Suprapubic skin (tissue), 4 donors: Measurements from ENCODE around the gene AMBP. TPM values are rescaled to one million over a fixed set of nuclear protein-coding genes. Genes with fewer than 3 reads are reported as not detected.
A peak's percentile ranks its signal among the peaks of the same experiment; 100 is the strongest.

Source experiments
- DNase-seq, 2 donors: peaks; one replicate each; pipeline ENCODE4 v3.0.0-alpha.2; 2019; ENCODE audit warnings: low spot score in 2 of 2
- H3K27ac ChIP-seq: fragments of 200-600 bp; sonication (generic); one replicate; pipeline ENCODE4 v1.5.1; 2019
- H3K27me3 ChIP-seq: fragments of 200-600 bp; sonication (generic); one replicate; pipeline ENCODE4 v1.5.1; 2019
- H3K36me3 ChIP-seq: fragments of 200-600 bp; sonication (generic); one replicate; pipeline ENCODE4 v1.5.1; 2019
- H3K4me1 ChIP-seq: fragments of 200-600 bp; sonication (generic); one replicate; pipeline ENCODE4 v1.5.1; 2019
- H3K4me3 ChIP-seq: fragments of 200-600 bp; sonication (generic); one replicate; pipeline ENCODE4 v1.5.1; 2019; ENCODE audit warnings: mild to moderate bottlenecking
- H3K9me3 ChIP-seq: fragments of 200-600 bp; sonication (generic); one replicate; pipeline ENCODE4 v1.5.1; 2019
- CTCF ChIP-seq, 2 donors: fragments of 200-600 bp in 1 of 2; fragments of 450-650 bp in 1 of 2; sonication (generic) in 1 of 2; IDR thresholded peaks; one replicate each; pipeline ENCODE4 v1.5.1; 2016 to 2019; ENCODE audit warnings: antibody characterized with exemption in 2 of 2, mild to moderate bottlenecking in 1 of 2, moderate library complexity in 1 of 2
- EP300 ChIP-seq: sonication (generic); formaldehyde crosslinking; IDR thresholded peaks from one replicate; pipeline ENCODE4 v1.6.1; 2017; ENCODE audit warnings: antibody characterized with exemption
- POLR2A ChIP-seq, 2 donors: fragments of 450-650 bp; IDR thresholded peaks; one replicate each; pipeline ENCODE4 v1.6.1; 2017; ENCODE audit warnings: antibody characterized with exemption in 2 of 2, mild to moderate bottlenecking in 2 of 2, moderate library complexity in 2 of 2
- POLR2AphosphoS5 ChIP-seq, 3 donors: sonication (generic); formaldehyde crosslinking; IDR thresholded peaks; one replicate each; pipeline ENCODE4 v1.6.1; 2017; ENCODE audit warnings: antibody characterized with exemption in 3 of 3
- WGBS: methylation state at CpG from one replicate; pipeline ENCODE4 v1.1.5; 2018; 5-methylcytosine and 5-hydroxymethylcytosine counted together
- total RNA-seq, 4 donors: library from RNA; depleted of rRNA; stranded (reverse); fragments of >200 nt; gene quantifications; one replicate each; pipeline ENCODE4 v1.1.0, GENCODE V29; 2016

The AMBP gene
- 1 to 10 TPM in 1 of 4 donors, not detected in 3; 3.6 TPM for total RNA-seq

GRCh38 chr9:114078021-114078780, at the start of gene AMBP:
TSS of gene AMBP (minus strand) at chr9:114078300. CDS start at chr9:114078209, 91 bp downstream.
- WGBS: 59% methylated on average over 8 of the region's 16 CpGs
- no peak within 1 kb of the TSS for H3K27ac ChIP-seq
- no peaks in the 10 kb centered on the region for H3K36me3 ChIP-seq
- TF ChIP-seq POLR2A (IDR thresholded peaks at IDR 0.05) (no peak), CTCF (IDR thresholded peaks at IDR 0.05) (no peak), POLR2AphosphoS5 (IDR thresholded peaks at IDR 0.05) (no peak), EP300 (no peak)
- DNase-seq: peak in 1 of 2 donors; percentile 51
- no peaks in the 10 kb centered on the region for H3K9me3 ChIP-seq
- peaks cover 22% of the 10 kb centered on the region for H3K27me3 ChIP-seq
- H3K4me1 ChIP-seq: peaks cover 7% of the 10 kb centered on the region
- H3K4me3 ChIP-seq: no peak within 1 kb of the TSS

GRCh38 chr9:114126247-114127060, 48.4 kb upstream of the AMBP start:
- Histone ChIP-seq H3K9me3 (peaks cover 5% of the 10 kb centered on the region), H3K27ac (no peak overlapping the region), H3K4me3 (no peak overlapping the region), H3K27me3 (no peaks in the 10 kb centered on the region), H3K4me1 (no peaks in the 10 kb centered on the region), H3K36me3 (no peaks in the 10 kb centered on the region)
- TF ChIP-seq EP300 (no peak), POLR2AphosphoS5 (IDR thresholded peaks at IDR 0.05) (no peak), POLR2A (IDR thresholded peaks at IDR 0.05) (no peak), CTCF (IDR thresholded peaks at IDR 0.05) (no peak)
- no peak for DNase-seq
- WGBS: 86% methylated on average over 11 of the region's 13 CpGs

- Histone ChIP-seq H3K4me1 (no peaks in the 10 kb centered on the region), H3K27me3 (no peaks in the 10 kb centered on the region), H3K27ac (no peak overlapping the region), H3K4me3 (no peak overlapping the region), H3K36me3 (no peaks in the 10 kb centered on the region), H3K9me3 (peaks cover 5% of the 10 kb centered on the region)
- TF ChIP-seq POLR2AphosphoS5 (IDR thresholded peaks at IDR 0.05) (no peak), POLR2A (IDR thresholded peaks at IDR 0.05) (no peak), EP300 (no peak), CTCF (IDR thresholded peaks at IDR 0.05) (no peak)
- no peak for DNase-seq
- WGBS: 98% methylated on average over 7 of the region's 10 CpGs
Observed at GRCh38 chr9:114125476-114126013, 47.4 kb upstream of the AMBP start.

- no peaks in the 10 kb centered on the region for H3K27me3 ChIP-seq
- H3K4me3 ChIP-seq: no peak overlapping the region
- H3K9me3 ChIP-seq: peaks cover 5% of the 10 kb centered on the region
- no peak overlapping the region for H3K27ac ChIP-seq
- no peaks in the 10 kb centered on the region for H3K36me3 ChIP-seq
- H3K4me1 ChIP-seq: no peaks in the 10 kb centered on the region
- no peak for TF ChIP-seq EP300
- no peak for TF ChIP-seq POLR2AphosphoS5 (IDR thresholded peaks at IDR 0.05)
- no peak for TF ChIP-seq CTCF (IDR thresholded peaks at IDR 0.05)
- TF ChIP-seq POLR2A (IDR thresholded peaks at IDR 0.05): no peak
- DNase-seq: no peak
- 91% methylated on average over 13 of the region's 13 CpGs for WGBS
Observed at GRCh38 chr9:114124666-114125475, 46.8 kb upstream of the AMBP start.
